CD14-positive monocyte (primary cell): ENCODE data around the gene ZNF784. TPM values are rescaled to one million over a fixed set of nuclear protein-coding genes. Genes with fewer than 3 reads are reported as not detected.

Experiments used
- DNase-seq, 3 donors: peaks; one replicate each; pipeline ENCODE4 v3.0.0-alpha.2; 2011 to 2022
- H2AFZ ChIP-seq: 2 replicates; pipeline ENCODE4 v1.6.0; 2012; ENCODE audit warnings: mild to moderate bottlenecking, low read depth, low read length, inconsistent platforms; ENCODE audit not compliant: insufficient read depth, poor library complexity, severe bottlenecking
- H3K27ac ChIP-seq, 2 donors: 1 replicate in 1 of 2; 2 replicates in 1 of 2; pipeline ENCODE4 v1.5.1; 2012 to 2013; ENCODE audit warnings: low read length in 2 of 2, control low read depth in 1 of 2, inconsistent platforms in 1 of 2, low read depth in 1 of 2, mild to moderate bottlenecking in 1 of 2
- H3K27me3 ChIP-seq, 2 donors: one replicate each; pipeline versions ENCODE4 v1.6.0 to v1.6.1; 2011 to 2013; ENCODE audit warnings: low read length in 2 of 2; ENCODE audit not compliant: control insufficient read depth in 2 of 2, insufficient read depth in 2 of 2
- H3K36me3 ChIP-seq, 2 donors: replicated peaks in 1 of 2; 1 replicate in 1 of 2; 2 replicates in 1 of 2; pipeline versions ENCODE4 v1.5.1 to v1.6.1; 2012 to 2013; ENCODE audit warnings: low read length in 2 of 2, control low read depth in 1 of 2, inconsistent platforms in 1 of 2, mild to moderate bottlenecking in 1 of 2; ENCODE audit not compliant: insufficient read depth in 2 of 2, control insufficient read depth in 1 of 2
- H3K4me1 ChIP-seq, 2 donors: 1 replicate in 1 of 2; 2 replicates in 1 of 2; pipeline versions ENCODE4 v1.5.1 to v1.6.1; 2012 to 2013; ENCODE audit warnings: low read length in 2 of 2, control low read depth in 1 of 2, inconsistent platforms in 1 of 2, mild to moderate bottlenecking in 1 of 2, moderate library complexity in 1 of 2; ENCODE audit not compliant: insufficient read depth in 2 of 2, control insufficient read depth in 1 of 2
- H3K4me2 ChIP-seq: replicated peaks from 2 replicates; pipeline ENCODE3; 2012; ENCODE audit warnings: low read length, moderate library complexity, mild to moderate bottlenecking; ENCODE audit not compliant: poor library complexity, severe bottlenecking; ENCODE audit errors: extremely low read depth
- H3K4me3 ChIP-seq, 3 experiments: fragments of 200-600 bp in 1 of 3; sonication (generic) in 1 of 3; replicated peaks in 1 of 3; 1 replicate in 2 of 3; 2 replicates in 1 of 3; pipeline ENCODE4 v1.5.1; 2011 to 2013; ENCODE audit warnings: low read length in 3 of 3, mild to moderate bottlenecking in 3 of 3, control low read depth in 2 of 3, low read depth in 2 of 3, inconsistent platforms in 1 of 3, moderate library complexity in 1 of 3
- H3K79me2 ChIP-seq: 2 replicates; pipeline ENCODE4 v1.6.0; 2012; ENCODE audit warnings: mild to moderate bottlenecking, control low read depth, inconsistent platforms, low read length, moderate library complexity; ENCODE audit not compliant: insufficient read depth
- H3K9ac ChIP-seq: 2 replicates; pipeline ENCODE4 v1.6.0; 2017; ENCODE audit warnings: low read length, mild to moderate bottlenecking; ENCODE audit not compliant: insufficient read depth, poor library complexity, severe bottlenecking
- H3K9me3 ChIP-seq, 2 donors: replicated peaks in 1 of 2; 1 replicate in 1 of 2; 2 replicates in 1 of 2; pipeline versions ENCODE4 v1.5.1 to v1.6.1; 2012 to 2013; ENCODE audit warnings: low read length in 2 of 2, control low read depth in 1 of 2; ENCODE audit not compliant: control insufficient read depth in 1 of 2, insufficient read depth in 1 of 2
- H4K20me1 ChIP-seq: 2 replicates; pipeline ENCODE4 v1.6.0; 2012; ENCODE audit warnings: mild to moderate bottlenecking, low read length, control low read depth, moderate library complexity; ENCODE audit not compliant: insufficient read depth
- H3K27ac Mint-ChIP-seq, 7 donors: one replicate each; pipeline ENCODE4 v1.8.0; 2020; ENCODE audit warnings: mild to moderate bottlenecking in 7 of 7, mixed read lengths in 7 of 7, moderate library complexity in 6 of 7, inconsistent platforms in 2 of 7
- H3K27me3 Mint-ChIP-seq, 3 donors: one replicate each; pipeline ENCODE4 v1.8.0; 2021 to 2022; ENCODE audit warnings: low read depth in 3 of 3, mild to moderate bottlenecking in 3 of 3, mixed read lengths in 3 of 3, moderate library complexity in 3 of 3, inconsistent platforms in 1 of 3
- H3K36me3 Mint-ChIP-seq, 2 donors: one replicate each; pipeline ENCODE4 v1.8.0; 2020; ENCODE audit warnings: mixed read lengths in 2 of 2, inconsistent platforms in 1 of 2, mild to moderate bottlenecking in 1 of 2
- H3K4me1 Mint-ChIP-seq: one replicate; pipeline ENCODE4 v1.8.0; 2020; ENCODE audit warnings: mild to moderate bottlenecking, mixed read lengths
- H3K4me3 Mint-ChIP-seq, 2 donors: one replicate each; pipeline ENCODE4 v1.8.0; 2020; ENCODE audit warnings: mild to moderate bottlenecking in 2 of 2, mixed read lengths in 2 of 2, moderate library complexity in 1 of 2
- H3K9me3 Mint-ChIP-seq, 7 donors: one replicate each; pipeline ENCODE4 v1.8.0; 2020 to 2022; ENCODE audit warnings: mixed read lengths in 7 of 7, mild to moderate bottlenecking in 6 of 7, moderate library complexity in 6 of 7, inconsistent platforms in 2 of 7
- whole genome bisulfite sequencing: methylation state at CpG from one replicate; pipeline ENCODE4 v1.1.5; 2013; ENCODE audit warnings: missing lambda C conversion rate; ENCODE audit not compliant: insufficient coverage; 5-methylcytosine and 5-hydroxymethylcytosine counted together
- intact Hi-C, 2 donors: fragments of 100-400 bp; cut with micrococcal nuclease; formaldehyde crosslinking; loops; one replicate each; pipeline versions ENCODE4 v1.15.0 to v1.15.1; 2023
- polyA plus RNA-seq, 3 donors: library from polyadenylated mRNA; depleted of rRNA in 1 of 3; unstranded in 2 of 3; stranded (reverse) in 1 of 3; fragments of 300-500 nt in 2 of 3; fragments of >200 nt in 1 of 3; fragmentation: Illumina TruSeq in 2 of 3; gene quantifications; 1 replicate in 2 of 3; 2 replicates in 1 of 3; pipeline ENCODE4 v1.2.3, GENCODE V29; 2012 to 2021
- TF ChIP-seq, protein P1 (sequence below): fragments of 200-600 bp; IDR thresholded peaks from one replicate; pipeline ENCODE4 v1.8.0; 2022; ENCODE audit warnings: antibody characterized with exemption, mild to moderate bottlenecking

ZNF784 gene
- polyA plus RNA-seq, 3 donors, result 1.5 to 5.5 (median 2.4) TPM

GRCh38 chr19:55638864-55639359, 14.5 kb upstream of the ZNF784 start:
- TF ChIP-seq, protein P1, sequence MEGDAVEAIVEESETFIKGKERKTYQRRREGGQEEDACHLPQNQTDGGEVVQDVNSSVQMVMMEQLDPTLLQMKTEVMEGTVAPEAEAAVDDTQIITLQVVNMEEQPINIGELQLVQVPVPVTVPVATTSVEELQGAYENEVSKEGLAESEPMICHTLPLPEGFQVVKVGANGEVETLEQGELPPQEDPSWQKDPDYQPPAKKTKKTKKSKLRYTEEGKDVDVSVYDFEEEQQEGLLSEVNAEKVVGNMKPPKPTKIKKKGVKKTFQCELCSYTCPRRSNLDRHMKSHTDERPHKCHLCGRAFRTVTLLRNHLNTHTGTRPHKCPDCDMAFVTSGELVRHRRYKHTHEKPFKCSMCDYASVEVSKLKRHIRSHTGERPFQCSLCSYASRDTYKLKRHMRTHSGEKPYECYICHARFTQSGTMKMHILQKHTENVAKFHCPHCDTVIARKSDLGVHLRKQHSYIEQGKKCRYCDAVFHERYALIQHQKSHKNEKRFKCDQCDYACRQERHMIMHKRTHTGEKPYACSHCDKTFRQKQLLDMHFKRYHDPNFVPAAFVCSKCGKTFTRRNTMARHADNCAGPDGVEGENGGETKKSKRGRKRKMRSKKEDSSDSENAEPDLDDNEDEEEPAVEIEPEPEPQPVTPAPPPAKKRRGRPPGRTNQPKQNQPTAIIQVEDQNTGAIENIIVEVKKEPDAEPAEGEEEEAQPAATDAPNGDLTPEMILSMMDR, result peak; percentile 27
- peaks cover 75% of the 10 kb centered on the region for H3K4me1 Mint-ChIP-seq
- Histone ChIP-seq H3K9ac (no peak overlapping the region), H3K27ac (no peak overlapping the region), H3K4me2 (no peak overlapping the region), H4K20me1 (peaks cover 6% of the 10 kb centered on the region), H3K4me3 (no peak overlapping the region), H3K79me2 (peaks cover 49% of the 10 kb centered on the region), H3K9me3 (peaks cover 0 to 3% of the 10 kb centered on the region in 2 donors), H3K4me1 (peaks cover 60 to 75% of the 10 kb centered on the region in 2 donors), H3K36me3 (no peaks in the 10 kb centered on the region), H2AFZ (no peak overlapping the region), H3K27me3 (peaks cover 0 to 5% of the 10 kb centered on the region in 2 donors)
- peaks cover 4 to 20% (median 20%) of the 10 kb centered on the region in 3 donors for H3K27me3 Mint-ChIP-seq
- H3K27ac Mint-ChIP-seq, result peak overlapping the region in 3 of 7 donors; percentile 1 to 56 (median 33)
- 68% methylated on average over 3 of the region's 6 CpGs for WGBS
- no peak overlapping the region for H3K4me3 Mint-ChIP-seq
- H3K36me3 Mint-ChIP-seq, result peaks cover 12 to 17% of the 10 kb centered on the region in 2 donors
- peak; percentile 44 to 60 (median 50) for DNase-seq
- H3K9me3 Mint-ChIP-seq, result peaks cover 0 to 7% (median 3%) of the 10 kb centered on the region in 7 donors
- intact Hi-C loops, result loop anchor here in 1 of 2 donors (10.0 kb wide), 1 partner anchor 176 kb away; no protein-coding TSS in a partner anchor

GRCh38 chr19:55637534-55637933, 13.2 kb upstream of the ZNF784 start:
- H3K9me3 Mint-ChIP-seq, result peaks cover 0 to 7% (median 1%) of the 10 kb centered on the region in 7 donors
- DNase-seq, result no peak
- Histone ChIP-seq H3K9me3 (peaks cover 0 to 3% of the 10 kb centered on the region in 2 donors), H3K4me1 (peaks cover 54 to 72% of the 10 kb centered on the region in 2 donors), H3K4me3 (no peak overlapping the region), H4K20me1 (peaks cover 6% of the 10 kb centered on the region), H3K36me3 (no peaks in the 10 kb centered on the region), H3K27me3 (peaks cover 0 to 5% of the 10 kb centered on the region in 2 donors), H3K27ac (no peak overlapping the region), H2AFZ (no peak overlapping the region), H3K9ac (no peak overlapping the region), H3K79me2 (peaks cover 38% of the 10 kb centered on the region), H3K4me2 (no peak overlapping the region)
- intact Hi-C loops, result loop anchor here in 1 of 2 donors (10.0 kb wide), 1 partner anchor 177 kb away; no protein-coding TSS in a partner anchor
- 83% methylated on average over 11 of the region's 11 CpGs for WGBS
- H3K27ac Mint-ChIP-seq, result peak overlapping the region in 2 of 7 donors; percentile 46 to 50
- TF ChIP-seq, protein P1, result no peak
- peaks cover 4 to 17% (median 12%) of the 10 kb centered on the region in 3 donors for H3K27me3 Mint-ChIP-seq
- peaks cover 73% of the 10 kb centered on the region for H3K4me1 Mint-ChIP-seq
- H3K4me3 Mint-ChIP-seq, result no peak overlapping the region
- peaks cover 12 to 15% of the 10 kb centered on the region in 2 donors for H3K36me3 Mint-ChIP-seq
